Kidney capillary endothelial cell (primary cell): ENCODE results near the gene KCNIP4.
A peak's percentile ranks its signal among the peaks of the same experiment; 100 is the strongest.

Experiments
- DNase-seq: peaks from one replicate; pipeline ENCODE4 v3.0.0-alpha.2; 2018; ENCODE audit warnings: low spot score

The KCNIP4 gene

GRCh38 chr4:21191317-21191716, 757.3 kb downstream of the KCNIP4 start:
- no peak for DNase-seq

DNA sequence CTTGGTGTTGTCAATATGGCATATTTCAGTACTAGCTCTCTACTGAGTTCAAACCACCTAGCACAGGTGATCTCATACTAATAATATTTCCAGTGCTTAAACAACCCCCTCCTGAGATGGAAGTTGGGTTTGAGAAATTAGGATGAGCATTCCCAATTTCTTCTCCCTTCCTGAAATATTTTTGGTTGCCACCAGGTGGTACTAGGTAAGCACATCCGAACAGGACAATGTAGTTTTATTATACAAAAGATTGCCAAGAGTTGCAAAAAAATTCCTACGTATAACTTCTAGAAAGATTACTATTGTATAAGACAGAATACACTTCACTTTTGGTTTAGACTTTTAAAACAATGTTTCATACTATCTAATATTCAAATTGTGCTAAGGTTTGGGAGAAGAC, 763.8 kb downstream of the KCNIP4 start:
- no peak for DNase-seq

GRCh38 chr4:21181716-21182115, 766.9 kb downstream of the KCNIP4 start:
- DNase-seq, result no peak

DNA sequence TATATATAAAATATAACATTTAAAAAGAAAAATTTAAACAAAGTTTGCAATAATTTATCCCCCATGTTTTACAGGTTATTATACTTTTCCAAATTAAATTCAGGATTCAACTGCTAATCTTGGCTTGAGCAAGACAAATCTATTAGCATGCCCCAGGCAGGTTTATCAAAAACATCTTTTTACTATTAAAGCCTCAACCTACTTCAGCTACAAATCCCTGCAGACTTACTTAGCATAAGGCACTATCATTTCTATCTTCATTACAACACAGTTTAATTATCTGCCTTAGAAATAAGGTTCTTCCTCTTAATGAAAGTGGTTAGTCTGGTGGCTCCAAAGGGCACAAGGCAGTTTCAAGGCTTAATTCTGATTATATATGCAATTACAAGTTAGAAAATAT, 770.7 kb downstream of the KCNIP4 start:
- no peak for DNase-seq

DNA sequence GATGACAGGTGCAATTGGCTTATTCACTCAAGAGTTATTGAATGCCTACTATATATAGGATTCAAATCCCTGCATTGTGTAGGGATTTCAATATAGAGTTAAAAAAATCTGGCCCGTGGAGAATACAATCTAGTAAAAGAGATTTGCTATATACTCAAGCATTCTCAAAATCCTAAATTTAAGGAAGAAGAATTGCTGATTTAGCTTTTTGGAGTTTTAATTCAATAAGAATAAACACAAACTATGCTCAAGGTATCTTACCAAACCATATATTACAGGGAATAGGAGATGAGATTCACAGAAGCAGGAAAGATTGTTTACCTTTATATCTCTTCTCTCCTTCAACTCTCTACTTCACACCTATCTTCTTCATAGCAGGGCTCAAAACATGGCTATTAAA, 771.5 kb downstream of the KCNIP4 start:
- no peak for DNase-seq

GRCh38 chr4:21167711-21168110, 780.9 kb downstream of the KCNIP4 start:
- DNase-seq, result no peak

DNA sequence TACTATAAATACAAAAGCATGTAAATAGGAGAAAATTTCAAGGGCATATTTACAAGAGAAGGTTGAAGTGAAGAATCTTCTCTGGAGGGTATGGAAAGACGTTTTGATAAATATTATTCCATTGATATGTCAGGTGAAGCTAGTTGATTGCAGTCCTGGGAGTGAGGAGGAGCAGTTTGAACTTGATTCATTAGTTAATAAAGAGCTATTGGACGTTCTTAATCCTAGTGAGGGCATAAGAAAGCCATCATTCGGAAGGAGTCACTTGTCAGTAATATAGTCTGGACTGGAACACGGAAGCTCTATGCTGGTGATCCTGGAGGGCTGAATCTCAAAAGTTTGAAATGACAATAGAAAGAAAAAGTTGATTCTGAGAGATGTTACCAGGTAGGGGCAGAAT, 793.2 kb downstream of the KCNIP4 start:
- DNase-seq, result no peak

DNA sequence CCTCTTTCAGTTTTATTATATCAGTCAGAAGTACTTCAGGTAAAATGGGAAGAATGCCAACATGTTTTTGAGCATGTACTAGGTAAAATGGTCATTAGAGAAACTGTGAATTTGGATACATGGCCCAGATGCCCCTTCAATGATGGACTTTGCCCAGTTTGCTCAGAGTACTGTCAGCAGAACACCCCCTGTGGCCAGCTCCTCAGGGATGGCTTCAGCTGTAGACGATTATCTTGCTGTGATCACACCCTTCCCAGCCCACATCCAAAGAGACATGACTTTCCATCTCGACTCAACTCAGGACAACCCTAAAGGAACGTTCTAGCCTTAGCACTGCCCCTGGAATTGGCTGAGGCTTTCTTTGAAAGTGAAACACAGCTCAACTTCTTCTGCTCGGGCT, 809.2 kb downstream of the KCNIP4 start:
- no peak for DNase-seq

GRCh38 chr4:21136051-21136630, 812.4 kb downstream of the KCNIP4 start:
- no peak for DNase-seq

- DNase-seq, result peak; percentile 50
Observed at GRCh38 chr4:21134994-21135393, 813.6 kb downstream of the KCNIP4 start.

DNA sequence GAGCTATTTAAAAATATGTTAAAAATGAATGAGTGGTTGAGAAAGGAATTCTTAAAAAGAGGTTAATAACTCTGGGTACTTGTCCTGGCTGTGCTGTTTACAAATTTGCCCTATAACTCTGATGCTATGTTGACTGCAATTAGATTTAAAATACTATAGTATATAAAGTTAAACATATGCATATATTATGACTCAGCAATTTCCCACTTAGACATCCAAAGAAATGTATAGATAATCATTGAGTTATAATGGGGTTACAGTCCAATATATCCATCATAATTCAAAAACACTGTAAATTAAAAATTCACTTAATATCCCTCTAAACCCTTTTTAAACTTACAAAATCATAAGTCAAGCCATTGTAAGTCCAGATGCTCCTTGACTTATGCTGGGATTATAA, 818.0 kb downstream of the KCNIP4 start:
- no peak for DNase-seq

- DNase-seq, result no peak
Observed at GRCh38 chr4:21126014-21126512, 822.5 kb downstream of the KCNIP4 start.

- DNase-seq, result no peak
Observed at GRCh38 chr4:21118301-21118700, 830.3 kb downstream of the KCNIP4 start.

GRCh38 chr4:21117541-21118180, 830.9 kb downstream of the KCNIP4 start:
- DNase-seq, result no peak

DNA sequence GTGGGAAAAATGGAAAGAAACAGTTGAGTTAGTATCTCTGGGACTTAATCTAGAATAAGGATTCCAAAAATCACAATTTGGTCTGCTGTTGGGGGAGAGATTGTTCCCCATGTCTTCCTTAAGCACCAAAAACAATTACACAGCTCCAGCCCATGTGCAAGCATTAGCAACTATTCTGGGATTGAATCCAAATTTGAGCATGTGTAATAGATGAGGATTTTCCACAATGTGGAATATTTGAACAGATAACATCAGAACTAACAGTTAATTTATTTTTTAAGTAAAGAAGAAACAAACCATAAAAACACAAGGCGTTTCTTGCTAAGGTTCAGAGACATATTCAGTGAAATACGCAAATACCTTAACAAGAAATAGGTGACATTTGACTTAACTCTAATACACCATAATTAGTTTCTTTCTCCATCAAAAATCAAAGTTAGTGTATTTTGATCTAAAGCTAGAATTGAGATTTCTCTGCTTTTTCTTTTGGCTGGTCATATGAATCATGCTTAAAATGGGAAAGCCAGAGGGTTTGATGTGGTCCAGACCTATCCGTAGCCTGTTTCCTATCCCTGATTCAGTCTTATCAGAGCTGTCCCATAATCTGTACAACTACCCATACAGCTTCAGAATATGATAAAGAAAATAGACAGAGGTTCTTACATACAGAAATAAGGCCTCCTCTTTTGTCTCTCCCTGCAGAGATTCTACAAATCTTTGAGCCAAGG, 834.9 kb downstream of the KCNIP4 start:
- DNase-seq, result no peak

DNA sequence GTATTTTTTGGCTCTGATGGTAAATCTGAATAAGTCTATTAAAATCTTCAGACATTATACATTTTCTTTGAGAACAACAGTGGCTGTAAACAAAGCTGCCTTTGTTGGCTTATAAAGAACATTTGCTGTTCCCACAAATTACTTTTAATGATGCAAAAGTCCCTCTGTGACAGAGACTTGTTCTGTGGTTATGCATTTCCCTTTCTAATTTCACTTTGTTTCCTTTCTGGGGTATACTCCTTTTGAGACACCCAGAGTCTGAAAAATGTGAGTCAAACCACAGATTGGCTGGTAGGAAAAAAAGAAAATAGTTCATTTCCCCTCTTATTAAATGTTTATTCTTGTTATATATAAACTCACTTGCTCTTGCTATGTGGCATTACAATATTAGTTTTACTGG, 845.9 kb downstream of the KCNIP4 start:
- no peak for DNase-seq

DNA sequence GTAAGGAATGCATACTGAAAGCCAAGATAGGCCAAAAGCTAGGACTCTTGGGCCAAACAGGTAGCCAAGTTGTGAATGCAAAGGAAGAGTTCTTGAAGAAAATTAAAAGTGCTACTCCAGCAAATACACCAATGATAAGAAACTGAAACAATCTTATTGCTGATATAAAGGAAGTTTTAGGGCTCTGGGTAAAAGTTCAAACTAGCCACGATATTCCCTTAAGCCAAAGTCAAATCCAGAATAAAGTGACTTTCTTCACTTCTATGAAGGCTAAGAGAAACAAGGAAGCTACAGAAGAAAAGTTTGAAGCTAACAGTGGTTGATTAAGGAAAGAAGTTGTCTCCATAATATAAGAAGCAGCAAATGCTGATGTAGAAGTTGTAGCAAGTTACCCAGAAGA, 850.7 kb downstream of the KCNIP4 start:
- no peak for DNase-seq

- no peak for DNase-seq
Observed at GRCh38 chr4:21097026-21097425, 851.5 kb downstream of the KCNIP4 start.

- DNase-seq, result no peak
Observed at GRCh38 chr4:21092531-21092930, 856.0 kb downstream of the KCNIP4 start.

DNA sequence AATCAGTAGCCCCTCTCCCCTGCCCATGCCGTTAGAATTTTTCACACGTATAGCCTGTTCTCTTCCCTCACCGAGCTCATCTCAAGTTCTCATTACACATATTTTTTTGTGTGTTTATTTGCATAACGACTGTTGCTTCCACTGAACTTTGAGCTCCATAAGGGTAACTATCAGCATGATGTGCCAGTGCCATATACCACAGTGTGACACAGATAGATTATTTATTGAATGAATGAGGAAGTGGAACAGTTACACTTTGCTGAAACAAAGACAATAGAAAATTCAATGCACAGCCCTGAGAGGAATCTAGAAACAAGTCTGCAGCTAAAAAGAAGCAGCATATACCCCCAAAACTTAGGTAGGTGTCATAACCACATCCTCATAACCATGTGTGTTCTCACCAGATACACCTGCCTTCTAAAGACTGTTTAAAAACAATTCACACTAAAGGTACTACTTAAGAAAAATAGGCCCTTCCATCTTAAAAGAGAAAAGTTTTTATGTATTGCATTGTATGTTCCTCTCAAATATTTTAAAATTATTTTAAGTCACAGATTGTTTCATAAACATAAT, 858.4 kb downstream of the KCNIP4 start:
- DNase-seq, result no peak

DNA sequence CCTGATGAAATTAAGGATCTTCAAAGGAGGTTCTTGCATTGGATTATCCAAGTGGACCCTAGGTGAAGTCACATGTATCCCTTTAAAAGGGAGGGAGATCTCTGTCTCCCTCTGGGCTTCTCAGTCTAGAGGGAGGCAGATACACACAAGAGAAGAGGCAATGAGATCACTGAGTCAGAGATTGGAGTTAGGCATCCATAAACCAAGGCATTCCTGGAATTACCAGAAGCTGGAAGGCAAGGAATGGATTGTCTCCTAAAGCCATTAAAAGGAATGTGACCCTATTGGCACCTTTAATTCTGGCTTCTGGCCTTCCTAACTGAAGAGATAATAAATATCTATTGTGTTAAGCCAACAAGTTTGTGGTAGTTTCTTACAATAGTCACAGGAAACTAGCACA, 865.2 kb downstream of the KCNIP4 start:
- DNase-seq, result no peak

DNA sequence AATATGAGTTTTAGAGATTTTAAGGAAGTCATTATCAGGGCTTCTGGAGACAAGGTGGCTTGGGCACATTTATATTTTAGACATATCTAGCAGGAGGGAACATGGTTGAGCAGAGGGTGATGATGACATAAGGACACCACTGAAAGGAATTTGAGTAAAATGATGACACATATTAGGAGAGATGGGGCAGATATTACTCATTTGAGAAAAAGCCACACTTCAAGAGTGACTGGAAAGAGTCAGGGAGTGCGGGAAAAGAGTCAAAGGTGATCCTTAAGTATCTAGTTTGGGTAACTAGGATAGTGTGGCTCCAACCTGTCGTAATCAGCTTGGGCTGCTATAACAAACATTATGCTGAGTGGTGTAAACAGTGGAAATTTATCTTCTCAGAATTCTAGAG, 870.6 kb downstream of the KCNIP4 start:
- DNase-seq, result no peak

GRCh38 chr4:21067351-21067750, 881.2 kb downstream of the KCNIP4 start:
- DNase-seq, result no peak
